HG03469 (cell line): Measurements from ENCODE around the gene CCT8.
"Not testable (repeated sequence)": the region's sequence is repeated elsewhere in the genome, so short reads cannot be mapped to it uniquely, and the experiment has no call there.

Experiments used
- ATAC-seq: cut with Tn5 transposase; IDR thresholded peaks from one replicate; pipeline ENCODE4 v1.9.1; 2021; ENCODE audit warnings: mild to moderate bottlenecking, moderate library complexity, moderate number of reproducible peaks; ENCODE audit not compliant: unreplicated experiment

Gene CCT8

DNA sequence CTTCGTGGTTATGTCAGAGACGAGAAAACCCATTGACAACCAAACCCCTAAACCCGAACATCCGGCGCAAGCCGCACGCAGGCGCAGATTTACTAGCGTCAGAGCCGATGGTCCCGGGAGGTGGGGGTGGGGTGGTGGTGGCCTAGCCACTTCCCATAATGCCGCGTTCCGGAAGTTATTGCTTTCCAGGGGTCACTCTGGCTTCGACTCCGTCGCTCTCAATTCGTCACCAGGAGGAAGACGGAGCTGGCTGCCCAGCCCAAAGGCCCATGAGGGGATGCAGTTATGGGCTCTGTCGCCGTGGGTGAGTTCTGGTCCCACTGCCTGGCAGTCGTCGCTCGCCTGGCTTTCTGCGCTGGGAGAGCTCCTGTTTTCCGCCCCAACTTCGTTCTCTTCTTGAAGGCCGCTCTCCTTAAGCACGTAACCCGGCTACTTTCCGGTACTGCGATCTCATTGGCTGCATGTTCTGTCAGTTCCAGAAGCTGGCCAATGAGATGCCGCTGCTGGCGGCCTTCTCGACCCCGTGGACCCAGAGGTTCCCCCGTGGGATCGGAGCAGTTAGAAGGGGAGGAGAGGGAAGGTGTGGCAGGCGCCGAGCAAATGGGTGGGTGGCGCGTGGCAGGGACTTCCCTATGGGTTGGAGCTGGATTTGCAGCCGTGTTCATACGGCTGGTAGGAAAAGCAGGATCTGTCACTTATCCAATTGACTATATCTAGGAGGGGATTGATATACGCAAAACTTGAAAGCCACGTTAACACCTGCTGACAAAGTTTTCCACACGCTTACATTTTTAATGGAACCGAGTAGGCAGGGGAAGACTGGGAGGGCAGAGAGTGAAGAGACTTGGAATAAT, 48.7 kb downstream of the CCT8 start, which contains the start of gene USP16:
Gene USP16, plus strand, starts transcription at position 195 of the 854 bp plus-strand sequence. CDS start 3,246 bp downstream, outside the sequence.
- peak; percentile 96 for ATAC-seq

DNA sequence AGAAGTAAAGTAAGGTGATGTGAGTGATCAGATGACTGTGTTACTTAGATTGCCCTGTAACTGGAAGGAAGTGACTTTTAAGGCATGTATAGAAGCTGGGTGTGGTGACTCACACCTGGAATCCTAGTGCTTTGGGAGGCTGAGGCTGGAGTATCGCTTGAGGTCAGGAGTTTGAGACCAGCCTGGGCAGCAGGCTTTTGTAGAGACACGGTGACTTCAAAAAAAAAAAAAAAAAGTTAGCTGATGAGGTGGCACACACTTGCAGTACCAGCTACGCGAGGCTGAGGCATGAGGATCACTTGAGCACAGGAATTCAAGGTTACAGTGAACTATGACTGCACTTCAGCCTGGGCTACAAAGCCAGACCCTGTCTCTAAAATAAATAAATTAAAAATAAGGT, 51.3 kb downstream of the CCT8 start:
- no peak for ATAC-seq

DNA sequence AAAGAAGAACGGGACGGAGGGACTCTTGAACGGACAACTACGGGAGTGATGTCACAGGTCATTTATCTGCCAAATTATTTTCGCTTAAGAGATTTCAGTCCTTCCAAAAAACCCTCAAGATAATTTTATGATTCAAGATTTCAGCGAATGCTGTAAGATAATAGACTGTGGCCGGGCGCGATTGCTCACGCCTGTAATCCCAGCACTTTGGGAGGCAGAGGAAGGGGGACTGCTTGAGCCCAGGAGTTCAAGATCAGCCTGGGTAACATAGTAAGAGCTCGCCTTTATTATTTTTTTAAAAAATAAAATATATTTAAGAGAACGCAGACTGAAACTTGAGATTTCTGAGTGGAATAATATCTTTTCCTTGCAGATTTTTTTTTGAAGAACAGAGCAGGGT, 54.9 kb downstream of the CCT8 start:
- ATAC-seq, result no peak

DNA sequence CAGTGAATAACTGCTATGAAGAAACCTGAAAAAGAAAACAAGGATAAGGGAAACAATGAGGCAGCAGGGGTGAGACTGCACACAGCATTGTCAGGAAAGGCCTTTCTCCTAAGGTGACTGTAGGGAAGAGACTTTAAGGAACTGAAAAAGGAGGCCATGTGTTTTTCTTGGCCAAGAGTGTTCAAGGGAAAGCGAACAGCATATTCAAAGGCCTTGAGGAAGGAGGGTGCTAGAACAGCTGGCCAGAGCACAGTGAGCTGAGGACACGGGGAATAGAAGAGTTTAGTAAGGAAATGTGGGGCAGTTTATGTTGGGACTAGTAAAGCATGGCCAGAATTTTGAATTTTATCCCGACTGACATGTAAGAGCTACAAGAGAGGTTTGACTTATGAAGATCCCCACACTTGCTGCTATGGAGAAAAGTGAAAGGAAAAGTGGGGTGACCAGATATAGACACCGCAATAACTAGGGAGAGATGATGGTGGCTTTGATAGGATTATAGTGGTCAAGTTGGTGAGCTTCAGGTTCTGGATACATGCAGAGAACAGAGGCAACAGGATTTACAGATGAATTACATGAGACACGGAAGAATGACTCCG, 55.7 kb downstream of the CCT8 start:
- ATAC-seq, result no peak

DNA sequence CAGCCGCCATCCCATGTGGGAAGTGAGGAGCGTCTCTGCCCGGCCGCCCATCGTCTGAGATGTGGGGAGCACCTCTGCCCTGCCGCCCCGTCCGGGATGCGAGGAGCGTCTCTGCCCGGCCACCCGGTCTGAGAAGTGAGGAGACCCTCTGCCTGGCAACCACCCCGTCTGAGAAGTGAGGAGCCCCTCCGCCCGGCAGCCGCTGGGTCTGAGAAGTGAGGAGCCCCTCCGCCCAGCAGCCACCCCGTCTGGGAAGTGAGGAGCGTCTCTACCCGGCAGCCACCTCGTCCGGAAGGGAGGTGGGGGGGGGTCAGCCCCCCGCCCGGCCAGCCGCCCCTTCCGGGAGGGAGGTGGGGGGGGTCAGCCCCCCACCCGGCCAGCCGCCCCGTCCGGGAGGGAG, 62.2 kb downstream of the CCT8 start:
- not testable (repeated sequence) for ATAC-seq

DNA sequence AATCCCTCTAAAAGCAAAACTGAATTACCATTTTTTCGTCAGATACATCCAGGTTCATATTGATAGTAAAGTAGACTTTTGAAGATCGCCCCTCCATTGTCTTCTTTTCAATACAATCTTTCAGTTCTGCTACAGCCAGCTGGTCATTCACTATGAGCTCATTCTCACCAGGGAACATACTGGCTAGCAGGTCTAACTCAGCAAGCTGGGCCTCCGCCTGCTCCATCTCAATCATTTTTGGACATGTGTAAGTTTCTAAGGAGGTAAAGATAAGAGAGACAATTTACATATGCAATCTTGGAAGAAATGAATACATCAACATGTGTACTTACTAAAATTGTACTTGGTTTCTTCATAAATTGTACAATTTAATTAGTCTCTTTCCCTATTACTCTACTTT, 65.1 kb downstream of the CCT8 start:
- no peak for ATAC-seq

DNA sequence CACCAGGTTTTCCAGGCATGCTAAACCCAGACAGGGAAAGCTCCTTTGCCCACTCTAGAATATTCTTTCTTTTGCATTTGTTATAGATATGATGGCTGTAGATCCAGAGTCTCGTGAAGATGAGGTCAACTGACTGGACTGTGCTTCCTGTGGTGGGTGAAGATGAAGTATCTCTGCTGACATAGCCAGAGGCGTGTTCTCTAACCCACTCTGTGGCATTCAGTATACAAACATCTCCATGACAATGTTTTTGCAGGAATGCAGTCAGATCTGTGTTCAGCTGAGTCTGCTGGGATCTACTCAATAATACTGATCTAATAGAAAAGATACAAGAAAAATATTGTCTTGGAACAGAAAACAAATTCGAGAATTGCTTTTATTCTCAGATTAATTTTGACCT, 65.6 kb downstream of the CCT8 start:
- no peak for ATAC-seq

DNA sequence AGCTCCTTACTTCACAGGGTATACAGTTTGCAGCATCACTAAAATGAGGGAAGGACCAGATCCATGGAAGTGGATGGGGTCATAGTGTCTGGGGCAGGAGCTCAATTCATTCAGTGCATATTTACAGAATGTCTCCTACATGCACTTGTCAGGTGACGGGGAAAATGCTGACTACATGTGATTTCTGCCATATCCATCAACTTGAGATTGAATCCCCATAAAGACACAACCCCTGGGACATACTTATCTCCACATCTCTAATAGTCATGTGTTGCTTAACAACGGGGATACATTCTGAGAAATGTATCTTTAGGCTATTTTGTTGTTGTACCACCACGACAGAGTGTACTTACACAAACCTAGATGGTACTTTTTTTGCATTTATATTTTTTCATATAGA, 66.3 kb downstream of the CCT8 start:
- ATAC-seq, result no peak
